Neural crest cell (in vitro differentiated cells): ENCODE results near the gene CASP1. TPM values are rescaled to one million over a fixed set of nuclear protein-coding genes. Genes with fewer than 3 reads are reported as not detected.

Experiments used
- DNase-seq: peaks from one replicate; pipeline ENCODE4 v3.0.0; 2021; ENCODE audit warnings: low read depth, mixed read lengths, low spot score
- H3K27ac Mint-ChIP-seq: one replicate; pipeline ENCODE4 v1.8.0; 2021; ENCODE audit warnings: mild to moderate bottlenecking, mixed read lengths; ENCODE audit not compliant: unreplicated experiment
- H3K27me3 Mint-ChIP-seq: 2 replicates; pipeline ENCODE4 v1.8.0; 2021; ENCODE audit warnings: low read depth, mild to moderate bottlenecking, mixed read lengths
- H3K36me3 Mint-ChIP-seq: 2 replicates; pipeline ENCODE4 v1.8.0; 2021; ENCODE audit warnings: low read depth, mild to moderate bottlenecking, mixed read lengths
- H3K4me1 Mint-ChIP-seq: 2 replicates; pipeline ENCODE4 v1.8.0; 2021; ENCODE audit warnings: mixed read lengths
- H3K4me3 Mint-ChIP-seq: one replicate; pipeline ENCODE4 v1.8.0; 2021; ENCODE audit warnings: mild to moderate bottlenecking, mixed read lengths
- H3K9me3 Mint-ChIP-seq: 2 replicates; pipeline ENCODE4 v1.8.0; 2021; ENCODE audit warnings: mixed read lengths
- CTCF ChIP-seq: fragments of 200-600 bp; sonication (generic); conservative IDR thresholded peaks from 2 replicates; pipeline ENCODE4 v1.5.0; 2021; ENCODE audit warnings: antibody characterized with exemption, mild to moderate bottlenecking
- total RNA-seq: library from RNA; stranded (reverse); gene quantifications from 2 replicates; pipeline ENCODE4 v1.2.1, GENCODE V29; 2021

Gene CASP1
- total RNA-seq, 1 donor from 2014 or later, result not detected

GRCh38 chr11:105000167-105000566, 34.8 kb downstream of the CASP1 start:
- Mint-ChIP-seq H3K4me1 (no peaks in the 10 kb centered on the region), H3K27ac (no peak overlapping the region), H3K4me3 (no peak overlapping the region), H3K9me3 (peaks cover 6% of the 10 kb centered on the region), H3K27me3 (no peaks in the 10 kb centered on the region), H3K36me3 (no peaks in the 10 kb centered on the region)
- no peak for TF ChIP-seq CTCF
- no peak for DNase-seq

GRCh38 chr11:104999721-105000120, 35.2 kb downstream of the CASP1 start:
- DNase-seq, result no peak
- Mint-ChIP-seq H3K36me3 (no peaks in the 10 kb centered on the region), H3K4me3 (no peak overlapping the region), H3K4me1 (no peaks in the 10 kb centered on the region), H3K9me3 (peaks cover 6% of the 10 kb centered on the region), H3K27ac (no peak overlapping the region), H3K27me3 (no peaks in the 10 kb centered on the region)
- no peak for TF ChIP-seq CTCF

GRCh38 chr11:104997288-104997687, 37.7 kb downstream of the CASP1 start:
- H3K27me3 Mint-ChIP-seq, result no peaks in the 10 kb centered on the region
- peaks cover 6% of the 10 kb centered on the region for H3K9me3 Mint-ChIP-seq
- no peaks in the 10 kb centered on the region for H3K36me3 Mint-ChIP-seq
- H3K4me3 Mint-ChIP-seq, result no peak overlapping the region
- no peak for DNase-seq
- H3K4me1 Mint-ChIP-seq, result no peaks in the 10 kb centered on the region
- H3K27ac Mint-ChIP-seq, result no peak overlapping the region
- no peak for TF ChIP-seq CTCF

GRCh38 chr11:104995001-104995408, 39.9 kb downstream of the CASP1 start:
- H3K4me1 Mint-ChIP-seq, result no peaks in the 10 kb centered on the region
- no peak for TF ChIP-seq CTCF
- H3K27ac Mint-ChIP-seq, result no peak overlapping the region
- H3K4me3 Mint-ChIP-seq, result no peak overlapping the region
- no peaks in the 10 kb centered on the region for H3K36me3 Mint-ChIP-seq
- H3K27me3 Mint-ChIP-seq, result no peaks in the 10 kb centered on the region
- H3K9me3 Mint-ChIP-seq, result peaks cover 2% of the 10 kb centered on the region
- DNase-seq, result no peak

- Mint-ChIP-seq H3K9me3 (peaks cover 3% of the 10 kb centered on the region), H3K4me1 (no peaks in the 10 kb centered on the region), H3K4me3 (no peak overlapping the region), H3K36me3 (no peaks in the 10 kb centered on the region), H3K27me3 (no peaks in the 10 kb centered on the region), H3K27ac (no peak overlapping the region)
- no peak for TF ChIP-seq CTCF
- no peak for DNase-seq
Observed at GRCh38 chr11:104992781-104993180, 42.2 kb downstream of the CASP1 start.

- Mint-ChIP-seq H3K9me3 (peaks cover 3% of the 10 kb centered on the region), H3K4me3 (no peak overlapping the region), H3K27me3 (no peaks in the 10 kb centered on the region), H3K4me1 (no peaks in the 10 kb centered on the region), H3K27ac (no peak overlapping the region), H3K36me3 (no peaks in the 10 kb centered on the region)
- no peak for DNase-seq
- no peak for TF ChIP-seq CTCF
Observed at GRCh38 chr11:104991994-104992393, 43.0 kb downstream of the CASP1 start.
